ENCODE results near the gene SLC6A13.

DNA sequence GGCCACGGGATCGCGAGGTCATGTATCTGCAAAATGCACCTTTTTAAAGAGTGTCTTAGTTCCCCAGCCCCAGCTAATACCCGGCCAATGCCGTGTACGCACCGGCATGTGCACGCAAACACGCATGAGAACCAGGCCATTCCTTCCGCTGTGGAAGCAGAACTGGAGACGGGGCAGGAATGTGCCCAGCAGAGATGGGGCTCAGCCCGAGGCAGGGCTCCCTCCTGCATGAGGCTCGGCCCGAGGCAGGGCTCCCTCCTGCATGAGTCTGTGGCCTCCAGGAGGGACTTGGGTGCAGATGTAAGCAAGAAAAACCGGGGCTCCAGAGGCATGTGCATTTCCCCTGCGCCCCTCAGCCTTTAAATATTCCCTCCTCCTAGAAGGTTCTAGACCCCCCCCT, 86.9 kb downstream of the SLC6A13 start:
- TF ChIP-seq, protein P1, sequence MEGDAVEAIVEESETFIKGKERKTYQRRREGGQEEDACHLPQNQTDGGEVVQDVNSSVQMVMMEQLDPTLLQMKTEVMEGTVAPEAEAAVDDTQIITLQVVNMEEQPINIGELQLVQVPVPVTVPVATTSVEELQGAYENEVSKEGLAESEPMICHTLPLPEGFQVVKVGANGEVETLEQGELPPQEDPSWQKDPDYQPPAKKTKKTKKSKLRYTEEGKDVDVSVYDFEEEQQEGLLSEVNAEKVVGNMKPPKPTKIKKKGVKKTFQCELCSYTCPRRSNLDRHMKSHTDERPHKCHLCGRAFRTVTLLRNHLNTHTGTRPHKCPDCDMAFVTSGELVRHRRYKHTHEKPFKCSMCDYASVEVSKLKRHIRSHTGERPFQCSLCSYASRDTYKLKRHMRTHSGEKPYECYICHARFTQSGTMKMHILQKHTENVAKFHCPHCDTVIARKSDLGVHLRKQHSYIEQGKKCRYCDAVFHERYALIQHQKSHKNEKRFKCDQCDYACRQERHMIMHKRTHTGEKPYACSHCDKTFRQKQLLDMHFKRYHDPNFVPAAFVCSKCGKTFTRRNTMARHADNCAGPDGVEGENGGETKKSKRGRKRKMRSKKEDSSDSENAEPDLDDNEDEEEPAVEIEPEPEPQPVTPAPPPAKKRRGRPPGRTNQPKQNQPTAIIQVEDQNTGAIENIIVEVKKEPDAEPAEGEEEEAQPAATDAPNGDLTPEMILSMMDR (IDR thresholded peaks at IDR 0.05), result no peak
- TF ChIP-seq POLR2A (IDR thresholded peaks at IDR 0.05), result no peak

All from right lobe of liver (tissue), 4 donors.